Fibroblast of the aortic adventitia (primary cell): Measurements from ENCODE around the gene DCAKD. TPM values are rescaled to one million over a fixed set of nuclear protein-coding genes. Genes with fewer than 3 reads are reported as not detected.

Experiments
- DNase-seq: peaks from one replicate; pipeline ENCODE4 v3.0.0-alpha.2; 2010; ENCODE audit warnings: low read depth
- H3K4me3 ChIP-seq: 2 replicates; pipeline ENCODE4 v1.5.1; 2011; ENCODE audit warnings: low read depth, mild to moderate bottlenecking, control low read depth, low read length, moderate library complexity
- total RNA-seq: library from RNA; depleted of rRNA; stranded (reverse); fragments of >200 nt; gene quantifications from 2 replicates; pipeline ENCODE4 v1.2.3, GENCODE V29; 2012; ENCODE audit warnings: low replicate concordance
- TF ChIP-seq, protein P1 (sequence below): IDR thresholded peaks from 2 replicates; pipeline ENCODE4 v1.5.1; 2011; ENCODE audit warnings: mild to moderate bottlenecking, low read length, control low read depth, inconsistent platforms; ENCODE audit not compliant: insufficient read depth

The DCAKD gene
- total RNA-seq, 1 donor, result 31.3 TPM

- no peak for DNase-seq
- TF ChIP-seq, protein P1, sequence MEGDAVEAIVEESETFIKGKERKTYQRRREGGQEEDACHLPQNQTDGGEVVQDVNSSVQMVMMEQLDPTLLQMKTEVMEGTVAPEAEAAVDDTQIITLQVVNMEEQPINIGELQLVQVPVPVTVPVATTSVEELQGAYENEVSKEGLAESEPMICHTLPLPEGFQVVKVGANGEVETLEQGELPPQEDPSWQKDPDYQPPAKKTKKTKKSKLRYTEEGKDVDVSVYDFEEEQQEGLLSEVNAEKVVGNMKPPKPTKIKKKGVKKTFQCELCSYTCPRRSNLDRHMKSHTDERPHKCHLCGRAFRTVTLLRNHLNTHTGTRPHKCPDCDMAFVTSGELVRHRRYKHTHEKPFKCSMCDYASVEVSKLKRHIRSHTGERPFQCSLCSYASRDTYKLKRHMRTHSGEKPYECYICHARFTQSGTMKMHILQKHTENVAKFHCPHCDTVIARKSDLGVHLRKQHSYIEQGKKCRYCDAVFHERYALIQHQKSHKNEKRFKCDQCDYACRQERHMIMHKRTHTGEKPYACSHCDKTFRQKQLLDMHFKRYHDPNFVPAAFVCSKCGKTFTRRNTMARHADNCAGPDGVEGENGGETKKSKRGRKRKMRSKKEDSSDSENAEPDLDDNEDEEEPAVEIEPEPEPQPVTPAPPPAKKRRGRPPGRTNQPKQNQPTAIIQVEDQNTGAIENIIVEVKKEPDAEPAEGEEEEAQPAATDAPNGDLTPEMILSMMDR, result no peak
These were observed 45.7 kb downstream of the DCAKD start for GRCh38 chr17:45005700-45006099.

DNA sequence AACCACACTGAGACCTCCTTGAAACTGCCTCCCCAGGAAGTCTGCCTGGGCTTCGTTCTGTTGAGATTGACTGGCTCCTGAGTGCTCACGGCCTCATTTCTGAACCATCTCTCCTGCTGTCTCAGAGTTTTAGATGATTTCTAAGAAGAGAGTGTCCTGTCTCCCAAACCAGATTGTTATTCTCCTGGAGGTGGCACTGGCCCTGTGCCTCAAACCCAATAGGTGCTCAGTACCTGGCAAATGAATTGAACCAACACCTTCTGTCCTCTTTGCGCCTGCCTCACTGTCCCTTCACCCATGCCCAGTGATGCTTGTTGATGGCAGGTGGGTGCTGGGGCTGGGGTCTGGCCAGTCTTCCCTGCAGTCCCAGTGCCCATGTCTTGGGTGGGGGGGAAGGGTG lies 47.0 kb downstream of the DCAKD start:
- TF ChIP-seq, protein P1, result no peak
- H3K4me3 ChIP-seq, result no peak overlapping the region
- no peak for DNase-seq

More at GRCh38 chr17:45005700-45006099, 45.7 kb downstream of the DCAKD start:
- no peak overlapping the region for H3K4me3 ChIP-seq

DNA sequence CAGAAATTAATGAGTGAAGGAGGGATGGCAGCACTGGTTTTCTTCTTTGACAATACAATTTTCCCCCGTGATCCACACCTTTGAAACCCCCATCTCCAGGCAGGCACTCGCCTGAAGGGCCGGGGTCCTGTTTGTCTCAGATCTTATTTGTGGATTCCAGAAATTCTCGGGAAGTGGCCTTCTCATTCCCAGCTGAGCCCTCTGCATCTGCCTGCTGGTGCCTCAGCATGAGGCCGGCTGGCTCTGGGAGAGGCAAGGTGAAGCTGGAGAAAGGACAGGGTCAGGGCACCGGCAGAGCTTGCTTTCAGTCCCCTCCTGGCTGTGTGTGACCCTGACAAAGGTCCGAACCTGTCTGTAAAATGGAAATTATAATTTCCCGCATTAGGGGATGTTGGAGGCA lies 47.6 kb downstream of the DCAKD start:
- DNase-seq, result no peak
- TF ChIP-seq, protein P1, result no peak
- H3K4me3 ChIP-seq, result no peak overlapping the region

DNA sequence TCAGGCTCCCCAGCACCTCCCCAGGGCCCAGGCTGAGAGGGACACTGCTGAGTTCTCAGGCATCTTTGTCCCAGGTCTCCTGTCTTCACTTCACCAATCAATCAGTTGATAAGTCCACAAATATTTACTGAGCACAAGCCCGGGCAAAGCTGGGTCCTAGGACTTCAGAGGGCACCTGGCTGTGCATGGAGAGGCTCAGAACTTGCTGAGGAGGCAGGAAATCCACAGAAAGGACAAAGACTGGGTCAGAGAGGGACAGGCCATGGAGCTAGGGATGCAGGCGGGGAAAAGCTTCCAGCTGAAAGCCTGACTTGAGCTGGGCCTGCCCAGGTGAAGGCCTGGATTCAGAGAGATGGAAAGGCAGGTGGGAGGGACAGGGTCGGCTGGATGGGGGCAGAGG lies 50.1 kb downstream of the DCAKD start:
- TF ChIP-seq, protein P1, result no peak
- H3K4me3 ChIP-seq, result no peak overlapping the region
- no peak for DNase-seq

DNA sequence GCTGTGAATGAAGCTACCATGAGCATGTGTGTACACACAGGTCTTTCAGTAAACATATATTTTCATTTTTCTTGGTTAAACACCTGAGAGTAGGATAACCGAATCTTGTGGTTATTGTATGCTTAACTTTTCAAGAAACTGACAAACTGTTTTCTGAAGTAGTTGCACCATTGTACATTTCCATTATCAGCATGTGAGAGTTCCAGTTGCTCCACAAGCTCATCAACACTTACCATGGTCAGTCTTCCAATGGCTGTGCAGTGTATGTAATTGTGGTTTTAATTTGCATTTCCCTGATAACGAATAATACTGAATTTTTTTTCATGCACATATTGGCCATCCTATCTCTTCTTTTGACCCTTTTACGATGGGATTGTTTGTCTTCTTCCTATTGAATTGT lies 52.0 kb downstream of the DCAKD start:
- no peak overlapping the region for H3K4me3 ChIP-seq
- DNase-seq, result no peak
- TF ChIP-seq, protein P1, result no peak

DNA sequence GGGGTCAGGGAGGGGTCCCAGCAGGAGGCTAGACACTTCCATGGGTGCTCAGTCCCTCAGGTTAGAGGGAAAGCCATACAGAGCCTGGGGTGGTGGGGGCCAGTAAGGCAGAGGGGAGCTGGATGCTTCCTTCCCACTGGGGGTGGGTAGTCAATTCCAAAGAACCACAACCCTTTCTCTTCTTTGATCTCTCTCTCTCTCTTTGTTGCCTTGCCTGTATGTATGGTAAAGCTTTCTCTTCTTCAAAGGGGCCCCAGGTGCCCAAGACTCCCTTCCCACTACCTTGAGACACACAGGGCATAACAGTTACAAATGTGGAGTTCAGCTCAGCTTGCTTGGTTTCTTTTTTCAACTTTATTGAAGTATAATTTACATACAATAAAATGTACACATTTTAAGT lies 52.8 kb downstream of the DCAKD start:
- no peak for DNase-seq
- no peak overlapping the region for H3K4me3 ChIP-seq
- TF ChIP-seq, protein P1, result no peak
